ENCODE data around the gene ABHD6.

GRCh38 chr3:58292866-58293265 is 55.3 kb downstream of the ABHD6 start:
- no peak for TF ChIP-seq CTCF (IDR thresholded peaks at IDR 0.05)
- TF ChIP-seq POLR2A (IDR thresholded peaks at IDR 0.05), result no peak
